ENCODE results near the gene HDAC4.

Gene HDAC4

GRCh38 chr2:239389414-239390329, 11.1 kb downstream of the HDAC4 start:
- no peak for DNase-seq (ENCODE audit: low read depth)
- no peak for TF ChIP-seq CTCF (conservative IDR thresholded peaks at IDR 0.05; ENCODE audit: control insufficient read depth, insufficient read depth, low read depth, low read length)
- no peak overlapping the region for H3K4me3 ChIP-seq (ENCODE audit: control insufficient read depth, low read depth, low read length)

- H3K4me3 ChIP-seq (ENCODE audit: control insufficient read depth, low read depth, low read length): no peak overlapping the region
- TF ChIP-seq CTCF (conservative IDR thresholded peaks at IDR 0.05; ENCODE audit: control insufficient read depth, insufficient read depth, low read depth, low read length): no peak
- DNase-seq (ENCODE audit: low read depth): no peak
These were observed 12.3 kb downstream of the HDAC4 start for GRCh38 chr2:239388236-239389151.

DNA sequence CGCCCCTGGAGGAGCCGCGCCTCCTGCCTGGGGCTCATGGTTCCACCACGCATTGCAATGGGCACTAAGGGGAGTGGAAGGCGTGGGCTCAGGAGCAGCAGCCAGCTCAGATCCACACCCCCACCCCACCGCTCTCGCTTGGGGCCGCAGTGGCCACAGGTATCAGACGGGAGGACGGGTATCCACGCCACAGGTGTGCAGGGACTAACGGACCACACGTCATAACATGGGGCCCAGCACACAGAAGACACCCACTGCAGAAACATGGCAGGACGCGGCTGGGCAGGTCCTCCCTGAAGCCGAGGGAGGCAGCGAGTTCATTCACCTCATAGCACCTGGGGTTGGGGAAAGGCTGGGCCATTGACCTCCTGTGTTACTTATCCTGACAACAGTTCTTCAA, 13.0 kb downstream of the HDAC4 start:
- no peak overlapping the region for H3K4me3 ChIP-seq (ENCODE audit: control insufficient read depth, low read depth, low read length)
- no peak for DNase-seq (ENCODE audit: low read depth)
- no peak for TF ChIP-seq CTCF (conservative IDR thresholded peaks at IDR 0.05; ENCODE audit: control insufficient read depth, insufficient read depth, low read depth, low read length)

DNA sequence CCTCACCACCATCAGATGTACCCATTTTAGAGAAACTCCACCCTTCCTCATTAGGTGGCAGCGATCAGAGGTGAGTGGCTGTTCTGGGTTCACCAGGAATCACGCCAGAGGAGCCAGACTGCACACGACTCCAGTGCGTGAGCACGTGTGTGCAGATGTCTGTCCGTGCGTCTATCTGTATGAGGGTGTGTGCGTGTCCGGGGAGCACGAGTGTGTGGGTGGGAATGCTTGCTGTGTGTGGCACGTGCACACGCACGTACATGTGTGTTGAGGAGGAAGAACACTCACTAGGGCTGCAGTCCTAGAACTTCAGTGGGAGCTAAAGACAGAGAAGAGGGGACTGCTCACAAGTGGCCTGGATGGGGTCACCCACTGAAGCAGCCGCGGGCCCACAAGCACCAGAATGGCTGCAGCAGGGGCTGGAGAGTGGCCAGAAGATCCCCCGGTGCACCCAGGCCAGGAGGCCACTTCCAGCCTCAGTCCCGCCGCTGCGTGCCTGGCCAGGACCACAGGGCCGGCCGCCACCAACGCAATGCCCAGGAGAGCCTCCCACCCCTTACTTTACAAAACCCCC, 13.9 kb downstream of the HDAC4 start:
- TF ChIP-seq CTCF (conservative IDR thresholded peaks at IDR 0.05; ENCODE audit: control insufficient read depth, insufficient read depth, low read depth, low read length): no peak
- DNase-seq (ENCODE audit: low read depth): no peak
- H3K4me3 ChIP-seq (ENCODE audit: control insufficient read depth, low read depth, low read length): no peak overlapping the region

GRCh38 chr2:239386001-239386670, 14.7 kb downstream of the HDAC4 start:
- no peak for TF ChIP-seq CTCF (conservative IDR thresholded peaks at IDR 0.05; ENCODE audit: control insufficient read depth, insufficient read depth, low read depth, low read length)
- DNase-seq (ENCODE audit: low read depth): no peak
- no peak overlapping the region for H3K4me3 ChIP-seq (ENCODE audit: control insufficient read depth, low read depth, low read length)

Data from fibroblast of mammary gland (primary cell).